IMR-90 (cell line): ENCODE data around the gene SRGAP2C. TPM values are rescaled to one million over a fixed set of nuclear protein-coding genes. Genes with fewer than 3 reads are reported as not detected.
"Not testable (repeated sequence)": the region's sequence is repeated elsewhere in the genome, so short reads cannot be mapped to it uniquely, and the experiment has no call there.

Experiments used
- ATAC-seq: fragments of 200-7000 bp; cut with Tn5 transposase; 2 replicates; pipeline ENCODE4 v1.9.1; 2020; ENCODE audit warnings: low read depth, mild to moderate bottlenecking, moderate library complexity
- BruUV-seq: library from RNA; stranded (reverse); fragments of 400-500 nt; replicated peaks from 2 replicates; lab custom pipeline; 2021; lab: Mats Ljungman, UMichigan
- CTCF ChIA-PET: fragments of 300-600 bp; formaldehyde crosslinking; extraction: SDS; loops from one replicate; lab custom pipeline; 2021; ENCODE audit warnings: antibody characterized with exemption; lab: Yijun Ruan, JAX
- POLR2A ChIA-PET: fragments of 300-600 bp; sonication (Branson Sonifier 250); formaldehyde crosslinking; loops from one replicate; lab custom pipeline; 2022; ENCODE audit warnings: antibody characterized with exemption; ENCODE audit not compliant: unreplicated experiment; lab: Charles Lee
- DNase-seq: peaks from one replicate; pipeline ENCODE4 v3.0.0; 2013
- H2AFZ ChIP-seq: replicated peaks from 2 replicates; pipeline ENCODE3; 2013; ENCODE audit warnings: low read length, mild to moderate bottlenecking; ENCODE audit not compliant: poor library complexity
- H2AK5ac ChIP-seq: 2 replicates; pipeline ENCODE4 v1.6.1; 2013; ENCODE audit warnings: low read depth, low read length, inconsistent platforms
- H2AK9ac ChIP-seq: replicated peaks from 2 replicates; pipeline ENCODE3; 2013; ENCODE audit warnings: mild to moderate bottlenecking, low read depth, low read length, moderate library complexity; ENCODE audit not compliant: poor library complexity
- H2BK120ac ChIP-seq: 2 replicates; pipeline ENCODE4 v1.6.1; 2013; ENCODE audit warnings: low read depth, low read length, inconsistent platforms
- H2BK15ac ChIP-seq: 3 replicates; pipeline ENCODE4 v1.6.1; 2013; ENCODE audit warnings: low read depth, low read length, inconsistent platforms
- H2BK20ac ChIP-seq: 2 replicates; pipeline ENCODE4 v1.6.1; 2013; ENCODE audit warnings: low read depth, mild to moderate bottlenecking, inconsistent platforms, low read length, moderate library complexity
- H2BK5ac ChIP-seq: 2 replicates; pipeline ENCODE4 v1.6.1; 2013; ENCODE audit warnings: mild to moderate bottlenecking, low read depth, low read length, inconsistent platforms; ENCODE audit not compliant: poor library complexity, severe bottlenecking
- H3K14ac ChIP-seq: replicated peaks from 2 replicates; pipeline ENCODE4 v1.6.1; 2013; ENCODE audit warnings: low read depth, low read length, inconsistent platforms
- H3K18ac ChIP-seq: 2 replicates; pipeline ENCODE4 v1.6.1; 2013; ENCODE audit warnings: low read depth, low read length, control low read depth
- H3K23ac ChIP-seq: 2 replicates; pipeline ENCODE4 v1.6.1; 2013; ENCODE audit warnings: low read depth, low read length, inconsistent platforms
- H3K27ac ChIP-seq: 2 replicates; pipeline ENCODE4 v1.5.1; 2013; ENCODE audit warnings: mild to moderate bottlenecking, control low read depth, low read length; ENCODE audit not compliant: insufficient read depth
- H3K27me3 ChIP-seq: 2 replicates; pipeline ENCODE4 v1.6.1; 2013; ENCODE audit warnings: low read length; ENCODE audit not compliant: control insufficient read depth, insufficient read depth
- H3K36me3 ChIP-seq: 2 replicates; pipeline ENCODE4 v1.6.1; 2013; ENCODE audit warnings: low read length, mixed read lengths; ENCODE audit not compliant: control insufficient read depth, insufficient read depth
- H3K4ac ChIP-seq: 2 replicates; pipeline ENCODE4 v1.6.1; 2013; ENCODE audit warnings: low read depth, low read length, inconsistent platforms
- H3K4me1 ChIP-seq: 2 replicates; pipeline ENCODE4 v1.6.1; 2013; ENCODE audit warnings: low read length, mixed read lengths; ENCODE audit not compliant: control insufficient read depth, insufficient read depth
- H3K4me2 ChIP-seq: 2 replicates; pipeline ENCODE4 v1.6.1; 2013; ENCODE audit warnings: low read depth, mild to moderate bottlenecking, control low read depth, low read length, moderate library complexity
- H3K4me3 ChIP-seq: 2 replicates; pipeline ENCODE4 v1.5.1; 2013; ENCODE audit warnings: low read depth, mild to moderate bottlenecking, control low read depth, low read length, moderate library complexity; ENCODE audit not compliant: insufficient read depth
- H3K56ac ChIP-seq: 2 replicates; pipeline ENCODE4 v1.6.1; 2013; ENCODE audit warnings: low read length, inconsistent platforms; ENCODE audit not compliant: insufficient read depth; ENCODE audit errors: extremely low read depth
- H3K79me1 ChIP-seq, 2 experiments: 2 replicates each; pipeline ENCODE4 v1.6.1; 2013; ENCODE audit warnings: low read length in 2 of 2, inconsistent platforms in 1 of 2, low read depth in 1 of 2
- H3K9ac ChIP-seq: 2 replicates; pipeline ENCODE4 v1.6.1; 2013; ENCODE audit warnings: low read depth, low read length, control low read depth
- H3K9me1 ChIP-seq: 2 replicates; pipeline ENCODE4 v1.6.1; 2013; ENCODE audit warnings: low read length, inconsistent platforms; ENCODE audit not compliant: insufficient read depth
- H3K9me3 ChIP-seq: 2 replicates; pipeline ENCODE4 v1.6.1; 2013; ENCODE audit warnings: low read length; ENCODE audit not compliant: control insufficient read depth, insufficient read depth
- H4K20me1 ChIP-seq: 2 replicates; pipeline ENCODE4 v1.6.1; 2013; ENCODE audit warnings: low read length, inconsistent platforms; ENCODE audit not compliant: insufficient read depth
- H4K5ac ChIP-seq: 2 replicates; pipeline ENCODE4 v1.6.1; 2013; ENCODE audit warnings: mild to moderate bottlenecking, low read depth, low read length, control low read depth
- H4K8ac ChIP-seq, 2 experiments: 2 replicates each; pipeline ENCODE4 v1.6.1; 2013; ENCODE audit warnings: low read depth in 2 of 2, low read length in 2 of 2, control low read depth in 1 of 2, inconsistent platforms in 1 of 2
- H4K91ac ChIP-seq: 2 replicates; pipeline ENCODE4 v1.6.1; 2013; ENCODE audit warnings: low read depth, low read length, inconsistent platforms; ENCODE audit not compliant: insufficient read depth
- WGBS, 2 experiments: methylation state at CpG; one replicate each; pipeline versions ENCODE4 v1.1.5 to v1.1.7; 2013; ENCODE audit warnings: missing lambda C conversion rate in 2 of 2; ENCODE audit not compliant: insufficient read length in 1 of 2; ENCODE audit errors: extremely low coverage in 2 of 2; 5-methylcytosine and 5-hydroxymethylcytosine counted together
- dilution Hi-C: fragments of 300-500 bp; cut with HindIII; formaldehyde crosslinking; loops from one replicate; pipeline ENCODE4 v1.14.3; 2018; ENCODE audit warnings: low sequenced_read_pairs; ENCODE audit not compliant: unreplicated experiment
- in situ Hi-C: fragments of 300-500 bp; cut with MboI; formaldehyde crosslinking; loops from 3 replicates; pipeline ENCODE4 v1.14.3; 2019; ENCODE audit warnings: low sequenced_read_pairs, inconsistent platforms, mixed read lengths
- intact Hi-C: fragments of 100-400 bp; cut with micrococcal nuclease; formaldehyde crosslinking; loops from 2 replicates; pipeline ENCODE4 v1.10.0; 2022
- polyA plus RNA-seq, 3 experiments: library from polyadenylated mRNA; depleted of rRNA; stranded (reverse); fragments of >200 nt; gene quantifications; 2 replicates each; pipeline ENCODE4 v1.2.3, GENCODE V29; 2012; ENCODE audit warnings: low replicate concordance in 1 of 3
- total RNA-seq: library from RNA; depleted of rRNA; stranded (reverse); fragments of >200 nt; gene quantifications from 2 replicates; pipeline ENCODE4 v1.2.3, GENCODE V29; 2012

SRGAP2C gene
- total and polyA plus RNA-seq, 2 of the 4 experiments (the other 2 are of a cell fraction), result 5.6 to 12.7 TPM

- H3K79me1 ChIP-seq, H2BK5ac ChIP-seq, H3K56ac ChIP-seq, H3K18ac ChIP-seq, BruUV-seq, H2AK5ac ChIP-seq, H2BK20ac ChIP-seq, H3K9me1 ChIP-seq, H3K23ac ChIP-seq, CTCF ChIA-PET, H4K5ac ChIP-seq, H4K20me1 ChIP-seq, H2BK15ac ChIP-seq, H2AK9ac ChIP-seq, H2AFZ ChIP-seq, H3K14ac ChIP-seq, H3K9me3 ChIP-seq, H4K8ac ChIP-seq, POLR2A ChIA-PET, H3K36me3 ChIP-seq, DNase-seq, H3K4me2 ChIP-seq, in situ Hi-C loops, H3K27ac ChIP-seq, H3K4me3 ChIP-seq, ATAC-seq, intact Hi-C loops, dilution Hi-C loops, H3K4ac ChIP-seq, H4K91ac ChIP-seq, H2BK120ac ChIP-seq, H3K9ac ChIP-seq, H3K4me1 ChIP-seq, H3K27me3 ChIP-seq: not testable (repeated sequence)
- no CpG with 5 or more reads among the region's 7 CpGs for WGBS, 2 experiments
These were observed 192.2 kb downstream of the SRGAP2C start for GRCh38 chr1:121376986-121377385.

DNA sequence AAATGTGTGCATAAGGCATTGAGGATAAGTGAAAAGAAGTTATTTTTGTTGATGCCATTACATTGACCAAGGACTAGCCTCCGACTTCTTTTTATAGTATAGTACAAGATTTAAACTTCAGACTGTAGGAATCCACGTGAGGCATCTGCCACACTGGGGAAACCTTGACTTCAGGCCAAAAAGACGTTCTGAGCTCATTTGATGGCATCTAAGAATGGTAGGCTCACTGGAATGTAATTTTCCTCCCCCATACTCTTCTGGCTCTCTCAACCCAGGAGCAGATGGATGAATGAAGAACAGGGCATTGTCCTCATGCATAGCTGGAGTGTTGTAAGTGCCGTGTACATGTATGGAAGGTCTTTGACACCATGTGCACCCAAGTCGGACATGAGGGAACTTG, 194.0 kb downstream of the SRGAP2C start:
- H3K23ac ChIP-seq, H3K4ac ChIP-seq, H4K5ac ChIP-seq, BruUV-seq, intact Hi-C loops, H2BK15ac ChIP-seq, POLR2A ChIA-PET, H2BK120ac ChIP-seq, H2AK5ac ChIP-seq, H3K9ac ChIP-seq, H2AK9ac ChIP-seq, H3K18ac ChIP-seq, H4K20me1 ChIP-seq, in situ Hi-C loops, H3K9me3 ChIP-seq, H4K91ac ChIP-seq, H3K4me3 ChIP-seq, H2BK5ac ChIP-seq, H3K4me2 ChIP-seq, H3K9me1 ChIP-seq, H3K4me1 ChIP-seq, H3K27me3 ChIP-seq, H2AFZ ChIP-seq, CTCF ChIA-PET, H4K8ac ChIP-seq, H3K14ac ChIP-seq, H3K56ac ChIP-seq, H3K79me1 ChIP-seq, H3K36me3 ChIP-seq, dilution Hi-C loops, H2BK20ac ChIP-seq, H3K27ac ChIP-seq: not testable (repeated sequence)
- peak; percentile 5 for DNase-seq
- no CpG with 5 or more reads among the region's 5 CpGs for WGBS, 2 experiments
- ATAC-seq, result peak; percentile 44
